Calu3 (cell line): ENCODE results near the gene SHROOM3. TPM values are rescaled to one million over a fixed set of nuclear protein-coding genes. Genes with fewer than 3 reads are reported as not detected.

Experiments
- BruUV-seq: library from RNA; stranded (reverse); fragments of 400-500 nt; replicated peaks from 2 replicates; lab custom pipeline; 2021; lab: Mats Ljungman, UMichigan
- CTCF ChIA-PET: fragments of 300-600 bp; sonication (Branson Sonifier 250); formaldehyde crosslinking; loops from one replicate; lab custom pipeline; 2022; ENCODE audit warnings: antibody characterized with exemption; lab: Charles Lee
- DNase-seq: peaks from one replicate; pipeline ENCODE4 v3.0.0; 2022
- H3K27ac Mint-ChIP-seq: one replicate; pipeline ENCODE4 v1.8.0; 2022; ENCODE audit warnings: mixed read lengths; ENCODE audit not compliant: unreplicated experiment
- H3K27me3 Mint-ChIP-seq: one replicate; pipeline ENCODE4 v1.8.0; 2022; ENCODE audit warnings: mixed read lengths; ENCODE audit not compliant: unreplicated experiment
- H3K36me3 Mint-ChIP-seq: one replicate; pipeline ENCODE4 v1.8.0; 2022; ENCODE audit warnings: mild to moderate bottlenecking, moderate library complexity, mixed read lengths; ENCODE audit not compliant: insufficient read depth, unreplicated experiment
- H3K4me1 Mint-ChIP-seq: one replicate; pipeline ENCODE4 v1.8.0; 2022; ENCODE audit warnings: mild to moderate bottlenecking, low read depth, mixed read lengths; ENCODE audit not compliant: unreplicated experiment
- H3K4me3 Mint-ChIP-seq: one replicate; pipeline ENCODE4 v1.8.0; 2022; ENCODE audit warnings: mild to moderate bottlenecking, low read depth, moderate library complexity, mixed read lengths; ENCODE audit not compliant: unreplicated experiment
- H3K9me3 Mint-ChIP-seq: one replicate; pipeline ENCODE4 v1.8.0; 2022; ENCODE audit warnings: low read depth, mixed read lengths; ENCODE audit not compliant: unreplicated experiment
- CTCF ChIP-seq: fragments of 200-600 bp; IDR thresholded peaks from one replicate; pipeline ENCODE4 v1.8.0; 2022; ENCODE audit warnings: antibody characterized with exemption; ENCODE audit not compliant: unreplicated experiment
- intact Hi-C: fragments of 100-400 bp; cut with micrococcal nuclease; formaldehyde crosslinking; loops from one replicate; pipeline ENCODE4 v1.10.0; 2022; ENCODE audit not compliant: unreplicated experiment
- total RNA-seq: library from RNA; stranded (reverse); gene quantifications from 2 replicates; pipeline ENCODE4 v1.2.3, GENCODE V29; 2022

Gene SHROOM3
- total RNA-seq, 1 experiment from 2014 or later, result 114 TPM

DNA sequence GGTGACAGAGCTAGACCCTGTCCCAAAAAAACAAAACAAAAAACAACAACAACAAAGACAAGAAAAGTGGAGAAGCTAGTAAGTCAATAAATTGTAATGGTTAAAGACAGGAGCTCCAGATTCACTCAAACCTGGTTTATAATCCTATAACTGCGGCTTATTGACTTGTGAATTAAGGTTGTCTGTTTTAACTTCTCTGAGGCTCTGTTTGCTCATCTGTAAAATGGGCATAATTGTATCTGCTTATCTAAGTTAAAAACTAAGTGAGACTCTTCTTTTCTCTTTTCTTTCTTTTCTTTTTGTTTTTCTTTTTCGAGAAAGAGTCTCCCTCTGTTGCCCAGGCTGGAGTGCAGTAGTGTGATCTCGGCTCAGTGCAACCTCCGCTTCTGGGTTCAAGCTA lies 378.0 kb downstream of the SHROOM3 start:
- Mint-ChIP-seq H3K27ac (no peak overlapping the region), H3K27me3 (no peaks in the 10 kb centered on the region), H3K4me1 (no peaks in the 10 kb centered on the region), H3K36me3 (no peaks in the 10 kb centered on the region), H3K4me3 (no peak overlapping the region), H3K9me3 (no peaks in the 10 kb centered on the region)
- CTCF ChIA-PET, result interaction anchor here (0.6 kb wide), 1 partner anchor 470 kb away, joined by 3 read pairs; no protein-coding TSS in a partner anchor
- no peak for TF ChIP-seq CTCF
- intact Hi-C loops, result no loop called here
- no peak for DNase-seq
- BruUV-seq, result no TSS peak

GRCh38 chr4:76821641-76822040 lies 386.6 kb downstream of the SHROOM3 start:
- no TSS peak for BruUV-seq
- intact Hi-C loops, result no loop called here
- no peak overlapping the region for H3K4me3 Mint-ChIP-seq
- H3K36me3 Mint-ChIP-seq, result no peaks in the 10 kb centered on the region
- no peaks in the 10 kb centered on the region for H3K4me1 Mint-ChIP-seq
- H3K27me3 Mint-ChIP-seq, result peaks cover 15% of the 10 kb centered on the region
- no peak overlapping the region for H3K27ac Mint-ChIP-seq
- DNase-seq, result no peak
- no peaks in the 10 kb centered on the region for H3K9me3 Mint-ChIP-seq
- CTCF ChIA-PET, result no interaction called here
- TF ChIP-seq CTCF, result no peak

- H3K4me1 Mint-ChIP-seq, result no peaks in the 10 kb centered on the region
- H3K27ac Mint-ChIP-seq, result no peak overlapping the region
- intact Hi-C loops, result no loop called here
- CTCF ChIA-PET, result no interaction called here
- no peaks in the 10 kb centered on the region for H3K9me3 Mint-ChIP-seq
- TF ChIP-seq CTCF, result no peak
- H3K27me3 Mint-ChIP-seq, result peaks cover 15% of the 10 kb centered on the region
- H3K36me3 Mint-ChIP-seq, result no peaks in the 10 kb centered on the region
- no peak overlapping the region for H3K4me3 Mint-ChIP-seq
- no peak for DNase-seq
- no TSS peak for BruUV-seq
Observed at GRCh38 chr4:76822303-76822702, 387.3 kb downstream of the SHROOM3 start.

DNA sequence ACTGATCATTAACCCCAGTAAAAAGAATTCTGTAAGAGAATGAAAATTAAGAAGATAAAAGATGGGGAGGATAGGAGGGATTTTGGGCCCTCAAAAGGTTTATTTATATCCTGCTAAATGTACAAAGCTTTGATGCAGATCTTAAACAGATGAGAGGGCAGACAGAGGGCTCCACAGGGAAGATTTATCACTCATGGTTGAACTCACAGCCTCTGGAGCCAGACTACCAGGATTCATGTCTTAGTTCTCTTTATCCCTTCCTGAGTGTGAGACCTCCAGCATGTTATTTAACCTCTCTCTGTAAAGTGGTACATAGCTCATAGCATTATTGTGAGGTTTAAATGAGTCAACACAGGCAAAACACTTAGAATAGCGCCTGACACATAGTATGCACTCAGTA lies 388.5 kb downstream of the SHROOM3 start:
- H3K27me3 Mint-ChIP-seq, result peaks cover 15% of the 10 kb centered on the region
- BruUV-seq, result no TSS peak
- no peaks in the 10 kb centered on the region for H3K4me1 Mint-ChIP-seq
- TF ChIP-seq CTCF, result no peak
- no peaks in the 10 kb centered on the region for H3K36me3 Mint-ChIP-seq
- no peak overlapping the region for H3K27ac Mint-ChIP-seq
- H3K9me3 Mint-ChIP-seq, result no peaks in the 10 kb centered on the region
- CTCF ChIA-PET, result no interaction called here
- H3K4me3 Mint-ChIP-seq, result no peak overlapping the region
- DNase-seq, result no peak
- intact Hi-C loops, result no loop called here
